LNCaP clone FGC (cell line): ENCODE measurements around the gene PYGO1.

Experiments used
- DNase-seq: peaks from one replicate; pipeline ENCODE4 v3.0.0-alpha.2; 2011; ENCODE audit warnings: low read depth
- H3K4me3 ChIP-seq: 2 replicates; pipeline ENCODE4 v1.5.1; 2011; ENCODE audit warnings: mild to moderate bottlenecking, low read depth, low read length, control low read depth
- CTCF ChIP-seq: IDR thresholded peaks from 2 replicates; pipeline ENCODE4 v1.5.1; 2012; ENCODE audit warnings: mild to moderate bottlenecking; ENCODE audit not compliant: control insufficient read depth, insufficient read depth; ENCODE audit errors: extremely low read depth

The PYGO1 gene

GRCh38 chr15:55588070-55588814 is at the start of gene PYGO1:
Gene PYGO1, minus strand, starts transcription at chr15:55588345. Its CDS starts 462 bp downstream, at chr15:55587883.
- H3K4me3 ChIP-seq: peak within 1 kb of the TSS; percentile 56
- no peak for DNase-seq
- no peak for TF ChIP-seq CTCF

- no peak for TF ChIP-seq CTCF
- H3K4me3 ChIP-seq: no peak overlapping the region
These were observed 48.9 kb upstream of the PYGO1 start for GRCh38 chr15:55637086-55637485.

GRCh38 chr15:55633731-55634130 is 45.6 kb upstream of the PYGO1 start:
- no peak for DNase-seq
- TF ChIP-seq CTCF: no peak

More at GRCh38 chr15:55637086-55637485, 48.9 kb upstream of the PYGO1 start:
- DNase-seq: no peak

GRCh38 chr15:55632434-55632833 is 44.3 kb upstream of the PYGO1 start:
- no peak for DNase-seq
- no peak for TF ChIP-seq CTCF
- no peak overlapping the region for H3K4me3 ChIP-seq

More at GRCh38 chr15:55633731-55634130, 45.6 kb upstream of the PYGO1 start:
- H3K4me3 ChIP-seq: no peak overlapping the region

GRCh38 chr15:55630858-55631257 is 42.7 kb upstream of the PYGO1 start:
- no peak for TF ChIP-seq CTCF
- H3K4me3 ChIP-seq: no peak overlapping the region
- no peak for DNase-seq

- DNase-seq: no peak
- no peak for TF ChIP-seq CTCF
- no peak overlapping the region for H3K4me3 ChIP-seq
These were observed 40.2 kb upstream of the PYGO1 start for GRCh38 chr15:55628369-55628730.

GRCh38 chr15:55627730-55628368 is 39.7 kb upstream of the PYGO1 start:
- no peak for TF ChIP-seq CTCF
- H3K4me3 ChIP-seq: no peak overlapping the region
- DNase-seq: no peak
